Esophagus muscularis mucosa (tissue), 4 donors: Measurements from ENCODE around the gene BAZ2A.

Experiments
- CTCF ChIP-seq, 3 experiments: fragments of 200-600 bp in 2 of 3; fragments of 450-650 bp in 1 of 3; sonication (generic) in 2 of 3; IDR thresholded peaks; one replicate each; pipeline ENCODE4 v1.5.1; 2017 to 2019; ENCODE audit warnings: antibody characterized with exemption in 3 of 3, mild to moderate bottlenecking in 2 of 3, moderate library complexity in 1 of 3
- EP300 ChIP-seq: sonication (generic); formaldehyde crosslinking; IDR thresholded peaks from one replicate; pipeline ENCODE4 v1.6.1; 2017; ENCODE audit warnings: antibody characterized with exemption
- POLR2A ChIP-seq: fragments of 450-650 bp; IDR thresholded peaks from one replicate; pipeline ENCODE4 v1.6.1; 2017; ENCODE audit warnings: antibody characterized with exemption, moderate library complexity, mild to moderate bottlenecking, low read depth
- POLR2AphosphoS5 ChIP-seq, 2 donors: sonication (generic); formaldehyde crosslinking; IDR thresholded peaks; one replicate each; pipeline ENCODE4 v1.6.1; 2017; ENCODE audit warnings: antibody characterized with exemption in 2 of 2

- TF ChIP-seq POLR2A: no peak
- no peak for TF ChIP-seq CTCF (IDR thresholded peaks at IDR 0.05)
- peak in 1 of 2 donors; percentile 21 for TF ChIP-seq POLR2AphosphoS5 (IDR thresholded peaks at IDR 0.05)
- no peak for TF ChIP-seq EP300
Measured at GRCh38 chr12:56634242-56634836, 4.2 kb upstream of the BAZ2A start.
